Inferior parietal cortex (tissue), 1 donor: ENCODE measurements around the gene CLDN4.
"Not testable (repeated sequence)": the region's sequence is repeated elsewhere in the genome, so short reads cannot be mapped to it uniquely, and the experiment has no call there.

ENCODE experiments used
- DNase-seq: peaks from one replicate; pipeline ENCODE4 v3.0.0-alpha.2; 2016; ENCODE audit errors: extremely low spot score

Gene CLDN4

DNA sequence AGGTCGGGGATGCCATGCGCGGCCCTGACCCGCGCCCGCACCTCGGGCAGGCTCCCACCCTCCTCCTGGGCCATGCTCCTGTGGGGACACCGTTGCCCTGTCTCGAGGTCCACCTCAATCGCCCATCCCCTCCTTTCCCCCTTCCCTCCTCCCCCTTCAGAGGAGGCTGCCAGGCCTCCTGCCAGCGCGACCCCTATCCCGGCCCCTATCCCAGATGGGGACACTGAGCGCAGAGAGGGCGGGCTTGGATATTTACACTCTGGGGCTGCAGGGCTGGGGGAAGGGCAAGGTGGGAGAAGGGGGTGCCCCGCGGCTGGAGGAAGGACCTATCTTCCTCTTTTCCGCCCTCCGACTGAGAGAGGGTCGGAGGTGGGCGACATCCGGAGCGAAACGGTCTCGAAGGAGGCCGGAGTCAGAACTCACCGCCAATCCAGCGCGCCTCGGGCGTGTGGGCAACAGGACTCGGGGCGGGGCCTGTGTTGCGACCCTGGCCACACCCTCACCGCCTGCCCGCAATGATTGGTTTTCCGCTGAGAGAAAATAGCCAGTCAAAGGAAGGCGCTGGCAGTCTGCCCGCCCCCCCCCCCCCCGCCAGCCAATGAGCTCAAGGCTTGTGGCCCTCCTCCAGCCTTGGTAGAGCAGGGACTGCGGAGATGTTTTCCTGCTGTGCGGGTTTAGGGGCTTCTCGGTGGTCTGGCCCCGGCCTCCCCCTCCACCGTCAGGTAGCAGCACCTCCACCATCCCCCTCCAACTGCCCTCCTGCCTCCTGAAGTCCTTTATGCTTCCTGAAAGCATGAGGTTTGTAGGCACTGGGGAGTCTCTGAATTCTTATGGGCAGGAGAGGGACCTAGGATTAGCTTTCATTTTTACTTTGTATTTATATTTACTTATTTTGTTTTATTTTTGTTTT is 11.5 kb downstream of the CLDN4 start, which contains the start of gene METTL27:
Gene METTL27, minus strand, starts transcription at position 450 of the 910 bp plus-strand sequence. Its CDS starts 376 bp downstream, at position 74.
- DNase-seq: peak; percentile 81

DNA sequence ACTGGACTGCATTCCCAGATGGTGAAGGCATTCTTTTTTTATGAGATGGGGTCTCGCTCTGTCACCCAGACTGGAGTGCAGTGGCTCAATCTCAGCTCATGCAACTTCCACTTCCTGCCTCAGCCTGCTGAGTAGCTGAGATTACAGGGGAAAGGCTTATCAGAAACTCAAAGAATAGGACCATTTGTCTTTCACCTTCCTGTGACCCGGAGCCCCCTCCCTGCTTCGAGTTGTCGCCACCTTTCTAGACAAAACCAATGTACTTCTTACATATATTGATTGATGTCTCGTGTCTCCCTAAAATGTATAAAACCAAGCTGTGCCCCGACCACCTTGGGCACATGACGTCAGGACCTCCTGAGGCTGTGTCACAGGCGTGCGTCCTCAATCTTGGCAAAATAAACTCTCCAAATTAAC is 13.3 kb downstream of the CLDN4 start:
- DNase-seq: no peak

DNA sequence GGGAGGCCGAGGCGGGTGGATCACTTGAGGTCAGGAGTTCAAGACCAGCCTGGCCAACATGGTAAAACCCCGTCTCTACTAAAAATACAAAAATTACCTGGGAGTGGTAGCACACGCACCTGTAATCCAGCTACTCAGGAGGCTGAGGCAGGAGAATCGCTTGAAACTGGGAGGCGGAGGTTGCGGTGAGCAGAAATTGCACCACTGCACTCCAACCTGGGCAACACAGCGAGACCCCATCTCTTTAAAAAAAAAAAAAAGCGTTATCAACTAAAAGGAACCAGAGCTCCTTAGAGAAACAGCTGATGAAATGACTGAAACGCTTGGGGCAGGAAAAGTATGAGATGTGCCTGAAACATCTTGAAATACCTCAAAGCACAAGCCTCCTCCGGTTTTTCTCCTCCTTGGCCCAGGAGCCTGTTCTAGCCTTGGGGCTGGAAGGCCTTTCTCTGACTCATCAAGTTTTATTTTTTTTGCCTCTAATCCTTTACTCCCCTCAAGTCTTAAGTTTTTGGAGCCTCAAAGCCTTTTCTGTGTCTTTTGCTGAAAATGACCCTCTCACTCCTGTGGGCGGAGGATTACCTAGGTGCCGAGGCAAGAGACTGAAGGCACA is 14.2 kb downstream of the CLDN4 start:
- DNase-seq: no peak

DNA sequence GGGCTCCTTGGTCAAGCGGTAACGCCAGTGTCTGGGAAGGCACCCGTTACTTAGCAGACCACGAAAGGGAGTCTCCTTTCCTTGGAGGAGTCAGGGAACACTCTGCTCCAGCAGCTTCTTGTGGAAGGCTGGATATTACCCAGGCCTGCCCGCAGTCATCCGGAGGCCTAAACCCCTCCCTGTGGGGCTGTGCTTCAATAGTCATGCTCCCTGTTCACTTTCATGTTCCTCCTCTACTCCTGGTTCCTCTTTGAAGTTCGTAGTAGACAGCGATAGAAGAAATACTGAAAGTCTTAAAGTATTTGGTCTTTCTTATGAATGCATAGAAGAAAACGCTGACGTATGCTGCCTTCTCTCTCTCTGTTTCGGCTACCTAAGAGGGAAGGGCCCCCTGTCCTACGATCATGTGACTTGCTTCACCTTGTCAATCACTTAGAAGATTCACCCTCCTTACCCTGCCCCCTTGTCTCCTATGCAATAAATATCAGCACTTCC is 15.0 kb downstream of the CLDN4 start:
- not testable (repeated sequence) for DNase-seq

GRCh38 chr7:73847941-73848723 is 17.3 kb downstream of the CLDN4 start:
- DNase-seq: no peak

DNA sequence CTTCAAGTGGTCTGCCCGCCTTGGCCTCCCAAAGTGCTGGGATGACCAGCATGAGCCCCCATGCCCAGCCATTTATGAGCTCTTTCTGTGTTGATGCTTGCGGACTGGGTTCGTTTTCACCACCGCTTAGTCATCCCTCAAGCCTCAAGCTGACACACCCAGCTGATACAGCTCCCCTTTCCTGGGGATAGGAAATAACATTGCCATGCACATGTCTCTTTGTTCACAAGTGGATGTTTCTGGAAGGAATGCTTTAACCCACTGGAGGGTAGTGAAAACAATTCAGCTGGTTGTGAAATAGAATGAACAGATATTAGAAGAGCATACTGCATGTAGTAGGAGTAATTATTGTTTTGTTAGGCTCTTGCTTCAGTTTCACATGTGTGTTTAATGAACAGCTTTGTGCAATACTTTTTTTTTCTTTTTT is 20.0 kb downstream of the CLDN4 start:
- DNase-seq: no peak

GRCh38 chr7:73851410-73852338 is 20.9 kb downstream of the CLDN4 start:
- DNase-seq: no peak

GRCh38 chr7:73852500-73852899 is 21.7 kb downstream of the CLDN4 start:
- DNase-seq: no peak

- no peak for DNase-seq
Observed at GRCh38 chr7:73856941-73857340, 26.1 kb downstream of the CLDN4 start.

DNA sequence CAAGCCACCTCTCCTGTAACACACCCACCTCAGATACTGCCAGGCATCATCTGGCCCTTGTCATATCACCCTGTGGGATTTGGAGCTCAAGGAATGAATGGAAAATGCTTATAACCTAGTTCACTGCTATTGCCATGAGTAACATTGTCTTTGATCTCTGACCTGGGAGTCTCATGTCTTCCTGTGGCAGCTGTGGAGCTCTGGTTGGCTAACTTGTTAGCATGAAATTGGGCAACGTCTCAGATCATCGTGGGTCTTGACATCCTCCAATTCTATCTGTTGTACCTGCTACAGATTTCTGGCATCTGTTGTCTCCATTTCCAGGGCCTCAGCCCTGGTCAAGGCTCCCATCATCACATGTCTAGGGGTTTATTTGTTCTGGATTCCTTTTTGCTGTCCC is 28.0 kb downstream of the CLDN4 start:
- no peak for DNase-seq

GRCh38 chr7:73860859-73861258 is 30.1 kb downstream of the CLDN4 start, which contains the start of gene TMEM270:
Gene TMEM270 (plus strand): TSS chr7:73861159. CDS start chr7:73861195, 36 bp downstream.
- no peak for DNase-seq

DNA sequence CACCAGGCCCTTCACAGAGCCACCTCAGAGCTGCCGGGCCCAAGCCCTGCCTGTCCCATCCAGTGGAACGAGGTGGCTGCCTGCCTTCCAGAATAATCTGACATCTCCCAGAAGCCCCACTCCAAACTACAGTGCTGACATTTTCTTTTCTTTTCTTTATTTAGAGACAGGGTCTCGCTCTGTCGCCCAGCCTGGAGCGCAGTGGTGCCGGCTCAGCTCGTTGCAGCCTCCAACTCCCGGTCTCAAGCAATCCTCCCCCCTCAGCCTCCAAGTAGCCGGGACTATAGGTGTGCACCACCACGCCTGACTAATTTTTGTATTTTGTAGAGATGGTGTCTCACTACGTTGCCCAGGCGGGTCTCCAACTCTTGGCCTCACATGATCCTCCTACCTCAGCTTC is 30.5 kb downstream of the CLDN4 start:
- no peak for DNase-seq

DNA sequence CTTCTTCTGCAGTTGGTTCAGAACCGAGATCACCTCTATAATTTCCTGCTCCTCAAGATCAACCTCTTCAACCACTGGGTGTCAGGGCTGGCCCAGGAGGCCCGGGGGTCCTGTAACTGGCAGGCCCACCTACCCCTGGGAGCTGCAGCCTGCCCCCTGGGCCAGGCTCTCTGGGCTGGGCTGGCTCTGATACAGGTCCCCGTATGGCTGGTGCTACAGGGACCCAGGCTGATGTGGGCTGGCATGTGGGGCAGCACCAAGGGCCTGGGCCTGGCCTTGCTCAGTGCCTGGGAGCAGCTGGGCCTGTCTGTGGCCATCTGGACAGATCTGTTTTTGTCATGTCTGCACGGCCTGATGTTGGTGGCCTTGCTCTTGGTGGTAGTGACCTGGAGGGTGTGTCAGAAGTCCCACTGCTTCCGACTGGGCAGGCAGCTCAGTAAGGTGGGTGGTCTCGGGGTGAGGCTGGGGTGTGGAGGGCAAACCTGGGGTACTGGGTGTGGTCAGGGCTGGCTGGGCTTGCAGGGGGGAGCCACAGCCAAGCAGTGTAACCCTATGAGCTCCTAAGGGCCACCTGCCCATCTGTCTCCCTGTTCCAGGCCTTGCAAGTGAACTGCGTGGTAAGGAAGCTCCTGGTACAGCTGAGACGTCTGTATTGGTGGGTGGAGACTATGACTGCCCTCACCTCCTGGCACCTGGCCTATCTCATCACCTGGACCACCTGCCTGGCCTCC is 34.4 kb downstream of the CLDN4 start:
- no peak for DNase-seq

DNA sequence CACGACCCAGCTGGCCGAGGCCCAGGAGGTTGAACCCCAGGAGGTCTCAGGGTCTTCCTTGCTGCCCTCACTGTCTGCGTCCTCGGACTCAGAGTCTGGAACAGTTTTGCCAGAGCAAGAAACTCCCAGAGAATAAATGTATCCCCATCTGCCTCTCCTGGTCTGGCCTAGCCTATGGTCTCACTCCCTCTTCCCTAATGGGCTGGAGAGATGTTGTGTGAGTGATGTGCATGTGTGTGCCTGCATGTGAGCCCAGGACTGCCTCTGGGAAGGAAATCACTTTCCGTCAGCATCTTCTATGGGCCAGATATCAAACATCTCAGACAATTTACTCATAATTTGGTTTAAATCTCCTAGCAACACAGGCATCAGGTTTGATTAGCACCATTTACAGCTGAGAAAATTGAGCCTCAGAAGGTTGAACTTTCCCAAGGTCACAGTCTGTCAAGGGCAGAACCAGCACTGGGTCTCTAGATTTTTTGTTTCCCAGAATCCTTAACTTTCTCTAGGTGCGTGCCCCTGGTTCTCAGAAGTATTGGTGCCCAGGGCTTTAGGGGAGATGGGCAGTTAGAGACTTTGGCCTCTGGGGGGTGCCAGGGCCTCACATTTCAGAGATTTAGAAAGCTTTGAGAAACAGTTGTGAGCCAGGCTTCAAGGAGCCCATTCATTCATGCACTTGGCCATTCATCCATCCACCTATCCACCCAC is 35.1 kb downstream of the CLDN4 start:
- peak; percentile 72 for DNase-seq

DNA sequence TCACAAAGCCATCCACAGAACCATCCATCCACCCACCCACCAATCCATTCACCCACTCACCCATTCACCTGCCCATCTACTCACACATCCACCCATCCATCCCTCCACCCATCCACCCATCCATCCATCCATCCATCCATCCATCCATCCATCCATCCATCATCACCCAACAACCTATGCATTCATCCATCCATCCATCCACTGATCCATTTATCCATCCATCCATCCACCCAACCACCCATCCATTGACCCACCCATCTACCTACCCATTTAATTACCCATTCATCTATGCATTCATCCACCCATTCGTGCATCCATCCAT is 35.6 kb downstream of the CLDN4 start:
- DNase-seq: no peak

DNA sequence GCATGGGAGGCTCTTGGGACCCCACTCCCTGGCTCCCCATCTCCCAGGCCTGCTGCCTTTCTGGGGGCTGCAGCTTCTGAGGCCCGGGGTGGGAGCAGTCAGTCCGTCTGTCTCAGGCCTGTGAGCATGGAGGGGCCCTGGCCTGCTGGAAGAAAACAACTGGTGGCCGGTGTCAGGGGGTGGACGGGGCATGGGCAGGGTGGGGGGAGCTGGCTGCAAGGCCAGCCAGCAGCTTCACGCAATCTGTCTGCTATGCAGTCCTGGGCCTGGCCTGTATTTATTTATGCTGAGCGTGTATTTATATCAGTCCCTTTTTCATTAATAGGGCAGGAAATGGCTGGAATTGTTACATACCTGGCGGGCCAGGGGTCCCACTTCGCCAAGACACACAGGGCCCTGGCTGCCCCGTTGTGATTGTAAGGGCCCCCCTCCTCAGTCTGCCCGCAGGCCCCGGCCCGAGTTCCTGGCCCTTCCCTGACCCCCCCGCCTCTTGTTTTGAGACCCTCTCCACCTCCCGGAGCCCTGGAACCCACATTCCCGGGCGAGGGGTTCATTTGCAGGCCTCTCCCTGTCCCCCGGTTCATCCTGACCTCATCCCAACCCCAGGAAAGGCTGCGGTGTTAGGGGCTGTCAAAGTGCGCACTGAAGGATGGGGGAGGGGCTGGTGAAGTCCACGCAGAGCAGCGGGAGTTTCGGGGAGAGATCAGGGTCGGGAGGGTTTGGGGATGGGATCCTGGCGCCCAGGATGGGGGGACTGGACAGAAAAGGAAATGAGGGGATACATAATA is 38.4 kb downstream of the CLDN4 start:
- no peak for DNase-seq

- no peak for DNase-seq
Observed at GRCh38 chr7:73870041-73870492, 39.3 kb downstream of the CLDN4 start.

- no peak for DNase-seq
Observed at GRCh38 chr7:73871163-73872011, 40.6 kb downstream of the CLDN4 start.
